B cell (primary cell): ENCODE results near the gene PATE4. TPM values are rescaled to one million over a fixed set of nuclear protein-coding genes. Genes with fewer than 3 reads are reported as not detected.

ENCODE experiments used
- ATAC-seq: fragments of 200-7000 bp; cut with Tn5 transposase; one replicate; pipeline ENCODE4 v1.10.0; 2021; ENCODE audit warnings: low read depth, mild to moderate bottlenecking, moderate number of reproducible peaks, moderate library complexity
- CTCF ChIA-PET: fragments of 350-600 bp; sonication (Branson Sonifier 250); formaldehyde crosslinking; loops from one replicate; lab custom pipeline; 2021; ENCODE audit warnings: antibody characterized with exemption, inconsistent platforms; lab: Charles Lee
- POLR2A ChIA-PET: fragments of 350-600 bp; sonication (Branson Sonifier 250); formaldehyde crosslinking; loops from one replicate; lab custom pipeline; 2021; ENCODE audit warnings: antibody characterized with exemption; lab: Charles Lee
- DNase-seq: peaks from one replicate; pipeline ENCODE4 v3.0.0; 2013
- H2AFZ ChIP-seq: 2 replicates; pipeline ENCODE4 v1.6.1; 2012; ENCODE audit warnings: mild to moderate bottlenecking, low read depth, low read length; ENCODE audit not compliant: insufficient read depth, poor library complexity, severe bottlenecking
- H3K27ac ChIP-seq, 2 donors: 1 replicate in 1 of 2; 2 replicates in 1 of 2; pipeline ENCODE4 v1.5.1; 2012 to 2013; ENCODE audit warnings: low read length in 2 of 2, mild to moderate bottlenecking in 2 of 2, moderate library complexity in 1 of 2
- H3K27me3 ChIP-seq, 4 experiments: fragments of 200-600 bp in 1 of 4; sonication (generic) in 1 of 4; replicated peaks in 1 of 4; 1 replicate in 2 of 4; 2 replicates in 2 of 4; pipeline versions ENCODE4 v1.6.1 to v1.7.0; 2013 to 2016; ENCODE audit warnings: low read length in 3 of 4, mild to moderate bottlenecking in 2 of 4, mixed read lengths in 1 of 4, moderate library complexity in 1 of 4; ENCODE audit not compliant: insufficient read depth in 4 of 4, control insufficient read depth in 3 of 4; ENCODE audit errors: control extremely low read depth in 1 of 4
- H3K36me3 ChIP-seq, 2 experiments: replicated peaks in 1 of 2; 1 replicate in 1 of 2; 2 replicates in 1 of 2; pipeline versions ENCODE4 v1.6.1 to v1.7.1; 2013; ENCODE audit warnings: low read length in 1 of 2; ENCODE audit not compliant: insufficient read depth in 2 of 2, control insufficient read depth in 1 of 2; ENCODE audit errors: control extremely low read depth in 1 of 2, extremely low read depth in 1 of 2
- H3K4me1 ChIP-seq, 2 donors: fragments of 200-600 bp in 1 of 2; sonication (generic) in 1 of 2; 1 replicate in 1 of 2; 2 replicates in 1 of 2; pipeline versions ENCODE4 v1.5.1 to v1.6.1; 2013 to 2017; ENCODE audit warnings: low read length in 2 of 2; ENCODE audit not compliant: control insufficient read depth in 2 of 2, insufficient read depth in 2 of 2
- H3K4me2 ChIP-seq: replicated peaks from 2 replicates; pipeline ENCODE3; 2012; ENCODE audit warnings: mild to moderate bottlenecking, low read depth, low read length; ENCODE audit not compliant: poor library complexity, severe bottlenecking
- H3K4me3 ChIP-seq, 5 experiments: fragments of 200-600 bp in 1 of 5; sonication (generic) in 1 of 5; 1 replicate in 3 of 5; 2 replicates in 2 of 5; pipeline versions ENCODE4 v1.5.1 to v1.7.0; 2011 to 2016; ENCODE audit warnings: low read length in 4 of 5, mild to moderate bottlenecking in 4 of 5, low read depth in 2 of 5, control low read depth in 1 of 5, moderate library complexity in 1 of 5; ENCODE audit not compliant: insufficient read depth in 1 of 5; ENCODE audit errors: control extremely low read depth in 1 of 5, extremely low read depth in 1 of 5
- H3K79me2 ChIP-seq: fragments of 200-600 bp; sonication (generic); one replicate; pipeline ENCODE4 v1.6.0; 2016; ENCODE audit warnings: low read length; ENCODE audit not compliant: control insufficient read depth, insufficient read depth
- H3K9ac ChIP-seq: fragments of 200-600 bp; sonication (generic); 2 replicates; pipeline ENCODE4 v1.6.1; 2017; ENCODE audit warnings: mild to moderate bottlenecking, low read length, moderate library complexity
- H3K9me3 ChIP-seq, 3 donors: one replicate each; pipeline versions ENCODE4 v1.6.1 to v1.7.1; 2013; ENCODE audit warnings: low read length in 2 of 3; ENCODE audit not compliant: control insufficient read depth in 2 of 3, insufficient read depth in 1 of 3; ENCODE audit errors: control extremely low read depth in 1 of 3
- H4K20me1 ChIP-seq: 2 replicates; pipeline ENCODE4 v1.6.0; 2012; ENCODE audit warnings: mild to moderate bottlenecking, low read length; ENCODE audit not compliant: insufficient read depth, control insufficient read depth, poor library complexity, severe bottlenecking
- H3K27ac Mint-ChIP-seq: one replicate; pipeline ENCODE4 v1.8.0; 2021; ENCODE audit warnings: mixed read lengths
- H3K27me3 Mint-ChIP-seq: one replicate; pipeline ENCODE4 v1.8.0; 2021; ENCODE audit warnings: mixed read lengths
- H3K4me1 Mint-ChIP-seq: one replicate; pipeline ENCODE4 v1.8.0; 2021; ENCODE audit warnings: mixed read lengths
- H3K4me3 Mint-ChIP-seq: one replicate; pipeline ENCODE4 v1.8.0; 2021; ENCODE audit warnings: mixed read lengths
- H3K9me3 Mint-ChIP-seq: one replicate; pipeline ENCODE4 v1.8.0; 2022; ENCODE audit warnings: mixed read lengths; ENCODE audit not compliant: insufficient read depth
- EZH2 ChIP-seq: IDR thresholded peaks from 2 replicates; pipeline ENCODE4 v1.6.1; 2012; ENCODE audit warnings: borderline replicate concordance, low read depth, mild to moderate bottlenecking, moderate library complexity, low read length; ENCODE audit not compliant: insufficient read depth, poor library complexity, severe bottlenecking
- WGBS: methylation state at CpG from one replicate; pipeline ENCODE4 v1.1.5; 2013; ENCODE audit warnings: missing lambda C conversion rate; ENCODE audit not compliant: insufficient coverage; 5-methylcytosine and 5-hydroxymethylcytosine counted together
- intact Hi-C: fragments of 100-400 bp; cut with micrococcal nuclease; formaldehyde crosslinking; loops from one replicate; pipeline ENCODE4 v1.10.0; 2022
- polyA plus RNA-seq: library from polyadenylated mRNA; depleted of rRNA; stranded (reverse); fragments of >200 nt; gene quantifications from 2 replicates; pipeline ENCODE4 v1.2.3, GENCODE V29; 2012
- total RNA-seq, 2 donors: library from RNA; stranded (reverse); fragments of 120-200 nt in 1 of 2; gene quantifications; 1 replicate in 1 of 2; 2 replicates in 1 of 2; pipeline versions ENCODE4 v1.2.3 to v1.2.4, GENCODE V29; 2013 to 2022
- TF ChIP-seq, protein P1 (sequence below): fragments of 200-600 bp; IDR thresholded peaks from one replicate; pipeline ENCODE4 v1.8.0; 2022; ENCODE audit warnings: antibody characterized with exemption, mild to moderate bottlenecking

Gene PATE4
- total and polyA plus RNA-seq, 2 donors (not counting 1 experiment from before 2014, with no cell fraction given), result not detected

GRCh38 chr11:125797641-125798040, 35.5 kb upstream of the PATE4 start:
- ChIA-PET CTCF (no interaction called here), POLR2A (no interaction called here)
- peaks cover 8% of the 10 kb centered on the region for H3K27me3 Mint-ChIP-seq

GRCh38 chr11:125799808-125800207, 33.3 kb upstream of the PATE4 start:
- Histone ChIP-seq H3K79me2 (no peaks in the 10 kb centered on the region), H3K27me3 (no peaks in the 10 kb centered on the region), H3K4me1 (no peaks in the 10 kb centered on the region), H3K27ac (no peak overlapping the region), H3K36me3 (no peaks in the 10 kb centered on the region), H4K20me1 (no peaks in the 10 kb centered on the region), H3K9me3 (peaks cover 0 to 19% (median 18%) of the 10 kb centered on the region in 3 donors), H2AFZ (no peak overlapping the region), H3K4me2 (no peak overlapping the region), H3K9ac (no peak overlapping the region), H3K4me3 (no peak overlapping the region)
- WGBS, result no CpG with 5 or more reads among the region's 2 CpGs
- ChIA-PET POLR2A (no interaction called here), CTCF (no interaction called here)
- TF ChIP-seq EZH2, result no peak
- TF ChIP-seq, protein P1, sequence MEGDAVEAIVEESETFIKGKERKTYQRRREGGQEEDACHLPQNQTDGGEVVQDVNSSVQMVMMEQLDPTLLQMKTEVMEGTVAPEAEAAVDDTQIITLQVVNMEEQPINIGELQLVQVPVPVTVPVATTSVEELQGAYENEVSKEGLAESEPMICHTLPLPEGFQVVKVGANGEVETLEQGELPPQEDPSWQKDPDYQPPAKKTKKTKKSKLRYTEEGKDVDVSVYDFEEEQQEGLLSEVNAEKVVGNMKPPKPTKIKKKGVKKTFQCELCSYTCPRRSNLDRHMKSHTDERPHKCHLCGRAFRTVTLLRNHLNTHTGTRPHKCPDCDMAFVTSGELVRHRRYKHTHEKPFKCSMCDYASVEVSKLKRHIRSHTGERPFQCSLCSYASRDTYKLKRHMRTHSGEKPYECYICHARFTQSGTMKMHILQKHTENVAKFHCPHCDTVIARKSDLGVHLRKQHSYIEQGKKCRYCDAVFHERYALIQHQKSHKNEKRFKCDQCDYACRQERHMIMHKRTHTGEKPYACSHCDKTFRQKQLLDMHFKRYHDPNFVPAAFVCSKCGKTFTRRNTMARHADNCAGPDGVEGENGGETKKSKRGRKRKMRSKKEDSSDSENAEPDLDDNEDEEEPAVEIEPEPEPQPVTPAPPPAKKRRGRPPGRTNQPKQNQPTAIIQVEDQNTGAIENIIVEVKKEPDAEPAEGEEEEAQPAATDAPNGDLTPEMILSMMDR, result no peak
- no peak for ATAC-seq
- no peak overlapping the region for H3K27ac Mint-ChIP-seq
- DNase-seq, result no peak
- peaks cover 8% of the 10 kb centered on the region for H3K27me3 Mint-ChIP-seq
- no peaks in the 10 kb centered on the region for H3K4me1 Mint-ChIP-seq
- peaks cover 23% of the 10 kb centered on the region for H3K9me3 Mint-ChIP-seq
- H3K4me3 Mint-ChIP-seq, result no peak overlapping the region
- intact Hi-C loops, result no loop called here

More at GRCh38 chr11:125797641-125798040, 35.5 kb upstream of the PATE4 start:
- no peaks in the 10 kb centered on the region for H3K4me1 ChIP-seq
- H3K27me3 ChIP-seq, result no peaks in the 10 kb centered on the region
- ATAC-seq (no peak), DNase-seq (no peak)
- peaks cover 0 to 12% (median 7%) of the 10 kb centered on the region in 3 donors for H3K9me3 ChIP-seq
- H4K20me1 ChIP-seq, result no peaks in the 10 kb centered on the region
- no peak overlapping the region for H3K4me2 ChIP-seq
- H3K9me3 Mint-ChIP-seq, result peaks cover 30% of the 10 kb centered on the region
- no peak overlapping the region for H3K9ac ChIP-seq
- no peak overlapping the region for H3K4me3 ChIP-seq
- intact Hi-C loops, result no loop called here
- no peaks in the 10 kb centered on the region for H3K79me2 ChIP-seq
- no peaks in the 10 kb centered on the region for H3K36me3 ChIP-seq
- TF ChIP-seq, protein P1, result no peak
- no peak for TF ChIP-seq EZH2
- H3K4me3 Mint-ChIP-seq, result no peak overlapping the region
- no peak overlapping the region for H3K27ac Mint-ChIP-seq
- no peak overlapping the region for H2AFZ ChIP-seq
- WGBS, result 0% methylated on average over 1 of the region's 4 CpGs
- H3K27ac ChIP-seq, result no peak overlapping the region
- no peaks in the 10 kb centered on the region for H3K4me1 Mint-ChIP-seq
